H1 (cell line): Measurements from ENCODE around the gene MOB3C. TPM values are rescaled to one million over a fixed set of nuclear protein-coding genes. Genes with fewer than 3 reads are reported as not detected.

Experiments used
- CTCF ChIA-PET: fragments of 300-600 bp; sonication (Branson Sonifier 250); formaldehyde crosslinking; loops from one replicate; lab custom pipeline; 2021; ENCODE audit not compliant: partially characterized antibody; lab: Charles Lee
- POLR2A ChIA-PET: fragments of 300-600 bp; sonication (Branson Sonifier 250); formaldehyde crosslinking; loops from one replicate; lab custom pipeline; 2021; ENCODE audit warnings: inconsistent platforms; ENCODE audit not compliant: partially characterized antibody; lab: Charles Lee
- DNase-seq, 2 experiments: peaks; one replicate each; pipeline versions ENCODE4 v3.0.0 to v3.0.0-alpha.2; 2010 to 2022; ENCODE audit warnings: low spot score in 2 of 2, low read depth in 1 of 2, mixed read lengths in 1 of 2
- FAIRE-seq: peaks from 2 replicates; lab custom pipeline; 2011; peaks lifted over from hg19 to GRCh38; lab: Jason Lieb, UNC
- H2AFZ ChIP-seq: 2 replicates; pipeline ENCODE4 v1.8.1; 2012; ENCODE audit warnings: low read length, inconsistent platforms
- H2AK5ac ChIP-seq: 2 replicates; pipeline ENCODE4 v1.6.1; 2013; ENCODE audit warnings: low read depth, low read length
- H2BK120ac ChIP-seq: replicated peaks from 2 replicates; pipeline ENCODE3; 2013; ENCODE audit warnings: low read depth, low read length, inconsistent platforms
- H2BK12ac ChIP-seq: 2 replicates; pipeline ENCODE4 v1.6.1; 2013; ENCODE audit warnings: low read depth, low read length
- H2BK15ac ChIP-seq: 2 replicates; pipeline ENCODE4 v1.6.1; 2013; ENCODE audit warnings: low read length
- H2BK20ac ChIP-seq: 2 replicates; pipeline ENCODE4 v1.6.1; 2013; ENCODE audit warnings: low read length
- H2BK5ac ChIP-seq: 2 replicates; pipeline ENCODE4 v1.6.1; 2013; ENCODE audit warnings: low read depth, low read length
- H3K14ac ChIP-seq: 2 replicates; pipeline ENCODE4 v1.6.1; 2013; ENCODE audit warnings: inconsistent platforms; ENCODE audit not compliant: insufficient read length
- H3K18ac ChIP-seq: 2 replicates; pipeline ENCODE4 v1.6.1; 2013; ENCODE audit warnings: low read length; ENCODE audit errors: extremely low read depth
- H3K23ac ChIP-seq: 2 replicates; pipeline ENCODE4 v1.6.1; 2013; ENCODE audit warnings: inconsistent platforms; ENCODE audit not compliant: insufficient read length
- H3K23me2 ChIP-seq: 2 replicates; pipeline ENCODE4 v1.6.1; 2013; ENCODE audit warnings: low read depth, low read length
- H3K27ac ChIP-seq: 2 replicates; pipeline ENCODE4 v1.6.1; 2011; ENCODE audit warnings: low read depth, low read length, inconsistent platforms
- H3K27me3 ChIP-seq, 4 experiments: replicated peaks in 1 of 4; 1 replicate in 1 of 4; 2 replicates in 3 of 4; pipeline versions ENCODE4 v1.6.1 to v1.8.1; 2011 to 2013; ENCODE audit warnings: low read length in 3 of 4, mild to moderate bottlenecking in 3 of 4, inconsistent platforms in 2 of 4, mixed read lengths in 2 of 4, moderate library complexity in 1 of 4; ENCODE audit not compliant: control insufficient read depth in 3 of 4, insufficient read depth in 3 of 4; ENCODE audit errors: extremely low read depth in 1 of 4
- H3K36me3 ChIP-seq, 4 experiments: 2 replicates each; pipeline versions ENCODE4 v1.6.1 to v1.8.1; 2011 to 2013; ENCODE audit warnings: mild to moderate bottlenecking in 4 of 4, low read length in 3 of 4, moderate library complexity in 2 of 4, control low read depth in 1 of 4, inconsistent platforms in 1 of 4; ENCODE audit not compliant: insufficient read depth in 4 of 4, control insufficient read depth in 2 of 4
- H3K4ac ChIP-seq: replicated peaks from 2 replicates; pipeline ENCODE3; 2013; ENCODE audit warnings: low read length, low read depth, mixed read lengths, inconsistent platforms; ENCODE audit not compliant: insufficient read length
- H3K4me1 ChIP-seq, 4 experiments: replicated peaks in 1 of 4; 1 replicate in 1 of 4; 2 replicates in 3 of 4; pipeline versions ENCODE4 v1.6.1 to v1.8.1; 2011 to 2013; ENCODE audit warnings: low read length in 3 of 4, inconsistent platforms in 2 of 4, mixed read lengths in 1 of 4; ENCODE audit not compliant: insufficient read depth in 4 of 4, control insufficient read depth in 3 of 4
- H3K4me2 ChIP-seq, 2 experiments: 2 replicates each; pipeline versions ENCODE4 v1.6.1 to v1.8.1; 2011 to 2013; ENCODE audit warnings: low read depth in 2 of 2, low read length in 2 of 2, control low read depth in 1 of 2, inconsistent platforms in 1 of 2, mild to moderate bottlenecking in 1 of 2; ENCODE audit not compliant: insufficient read depth in 1 of 2
- H3K4me3 ChIP-seq, 4 experiments: fragments of 200-600, 300-600 bp in 1 of 4; sonication (generic), shearing (Covaris generic), sonication (Bioruptor Twin) in 1 of 4; 2 replicates each; pipeline versions ENCODE4 v1.5.1 to v1.8.1; 2011 to 2016; ENCODE audit warnings: low read length in 4 of 4, low read depth in 3 of 4, control low read depth in 2 of 4, inconsistent platforms in 2 of 4, mild to moderate bottlenecking in 2 of 4, mixed read lengths in 1 of 4, moderate library complexity in 1 of 4; ENCODE audit not compliant: insufficient read depth in 2 of 4; ENCODE audit errors: extremely low read depth in 1 of 4
- H3K56ac ChIP-seq: replicated peaks from 2 replicates; pipeline ENCODE3; 2013; ENCODE audit warnings: low read depth, mild to moderate bottlenecking, mixed read lengths, low read length, inconsistent platforms; ENCODE audit not compliant: insufficient read length
- H3K79me1 ChIP-seq: 2 replicates; pipeline ENCODE4 v1.6.1; 2013; ENCODE audit warnings: low read depth, low read length, control low read depth
- H3K79me2 ChIP-seq, 2 experiments: 2 replicates each; pipeline versions ENCODE4 v1.6.1 to v1.8.1; 2012 to 2013; ENCODE audit warnings: low read length in 2 of 2, mild to moderate bottlenecking in 2 of 2, inconsistent platforms in 1 of 2; ENCODE audit not compliant: insufficient read depth in 2 of 2, control insufficient read depth in 1 of 2
- H3K9ac ChIP-seq, 4 experiments: replicated peaks in 1 of 4; 1 replicate in 1 of 4; 2 replicates in 3 of 4; pipeline versions ENCODE4 v1.6.1 to v1.8.1; 2011 to 2013; ENCODE audit warnings: low read depth in 3 of 4, low read length in 3 of 4, control low read depth in 2 of 4, mild to moderate bottlenecking in 2 of 4, moderate library complexity in 2 of 4, inconsistent platforms in 1 of 4; ENCODE audit errors: extremely low read depth in 1 of 4
- H3K9me3 ChIP-seq, 2 experiments: 2 replicates each; pipeline versions ENCODE4 v1.6.1 to v1.8.1; 2012 to 2013; ENCODE audit warnings: mild to moderate bottlenecking in 2 of 2, moderate library complexity in 2 of 2, control low read depth in 1 of 2, inconsistent platforms in 1 of 2, low read depth in 1 of 2, low read length in 1 of 2, mixed read lengths in 1 of 2; ENCODE audit not compliant: insufficient read depth in 2 of 2
- H4K20me1 ChIP-seq, 2 experiments: replicated peaks in 1 of 2; 2 replicates each; pipeline versions ENCODE3 to v1.8.1; 2011 to 2013; ENCODE audit warnings: inconsistent platforms in 2 of 2, low read length in 2 of 2, mild to moderate bottlenecking in 1 of 2; ENCODE audit not compliant: insufficient read depth in 2 of 2, control insufficient read depth in 1 of 2
- H4K5ac ChIP-seq: 2 replicates; pipeline ENCODE4 v1.6.1; 2013; ENCODE audit warnings: low read length, low read depth, mixed read lengths, inconsistent platforms; ENCODE audit not compliant: insufficient read length
- H4K8ac ChIP-seq: 2 replicates; pipeline ENCODE4 v1.8.0; 2013; ENCODE audit warnings: mild to moderate bottlenecking, moderate library complexity, low read length, inconsistent platforms; ENCODE audit not compliant: insufficient read depth; ENCODE audit errors: extremely low read depth
- H4K91ac ChIP-seq: replicated peaks from 2 replicates; pipeline ENCODE3; 2013; ENCODE audit warnings: low read length, mixed read lengths, inconsistent platforms; ENCODE audit not compliant: insufficient read length
- EZH2 ChIP-seq: fragments of 200-600 bp; sonication (generic); IDR thresholded peaks from 2 replicates; pipeline ENCODE4 v1.7.1; 2012; ENCODE audit warnings: low read depth, mild to moderate bottlenecking, moderate library complexity, low read length, inconsistent platforms; ENCODE audit not compliant: severe bottlenecking
- GABPA ChIP-seq: IDR thresholded peaks from 2 replicates; pipeline ENCODE4 v1.6.1; 2011; ENCODE audit warnings: mild to moderate bottlenecking, low read length, moderate library complexity, borderline replicate concordance; ENCODE audit not compliant: insufficient read depth
- JUND ChIP-seq: IDR thresholded peaks from 2 replicates; pipeline ENCODE4 v1.6.1; 2011; ENCODE audit warnings: mild to moderate bottlenecking, improper control_type of control experiment, low read length
- KDM4A ChIP-seq: IDR thresholded peaks from one replicate; pipeline ENCODE4 v1.7.1; 2012; ENCODE audit warnings: low read depth, mild to moderate bottlenecking, moderate library complexity, low read length, inconsistent platforms; ENCODE audit not compliant: severe bottlenecking
- KDM5A ChIP-seq: fragments of 200-600 bp; IDR thresholded peaks from 2 replicates; pipeline ENCODE4 v1.7.1; 2012; ENCODE audit warnings: mild to moderate bottlenecking, low read length, inconsistent platforms, mixed read lengths
- SUZ12 ChIP-seq: fragments of 200-600 bp; sonication (generic); IDR thresholded peaks from 2 replicates; pipeline ENCODE4 v1.6.1; 2012; ENCODE audit warnings: mild to moderate bottlenecking, inconsistent platforms, low read length, moderate library complexity, mixed read lengths
- TAF7 ChIP-seq: optimal IDR thresholded peaks from 2 replicates; pipeline ENCODE3; 2011; ENCODE audit warnings: low read depth, mild to moderate bottlenecking, inconsistent platforms, low read length, moderate library complexity, borderline replicate concordance
- TEAD4 ChIP-seq: IDR thresholded peaks from 2 replicates; pipeline ENCODE4 v1.6.1; 2012; ENCODE audit warnings: low read depth, low read length, inconsistent platforms, mixed read lengths
- WGBS, 2 experiments: shearing (Covaris generic) in 1 of 2; methylation state at CpG; one replicate each; pipeline versions ENCODE4 v1.1.6 to v1.1.7; 2013 to 2015; ENCODE audit warnings: low lambda C conversion rate in 2 of 2, mixed read lengths in 2 of 2, inconsistent platforms in 1 of 2, low coverage in 1 of 2, missing lambda C conversion rate in 1 of 2; ENCODE audit not compliant: insufficient replicate concordance in 2 of 2, insufficient coverage in 1 of 2, insufficient read length in 1 of 2; ENCODE audit errors: extremely low coverage in 1 of 2, missing lambda C conversion rate in 1 of 2; 5-methylcytosine and 5-hydroxymethylcytosine counted together
- polyA plus RNA-seq, 7 experiments: library from polyadenylated mRNA; depleted of rRNA in 3 of 7; stranded (reverse) in 5 of 7; unstranded in 2 of 7; fragments of >200 nt in 5 of 7; fragments of 200-250 nt in 2 of 7; gene quantifications; 1 replicate in 5 of 7; 2 replicates in 1 of 7; 4 replicates in 1 of 7; pipeline versions ENCODE4 v1.2.1 to v1.2.3, GENCODE V29; 2011 to 2013; ENCODE audit warnings: missing spikeins in 2 of 7, mixed read lengths in 2 of 7
- total RNA-seq: library from RNA; stranded (reverse); fragmentation: NEBNext Ultra II Directional; extraction: Animal tissue kit (Norgen Biotek cat#: 25700); gene quantifications from 2 replicates; pipeline ENCODE4 v1.2.1, GENCODE V29; 2021

MOB3C gene
- total and polyA plus RNA-seq, 2 of the 8 experiments (the other 6 are each of a cell fraction or from before 2014, with no cell fraction given), result 5.8 to 6.6 TPM

- H2BK5ac ChIP-seq, result no peak overlapping the region
- H3K79me2 ChIP-seq, result no peaks in the 10 kb centered on the region
- no peak overlapping the region for H3K4me3 ChIP-seq
- no peak for TF ChIP-seq EZH2
- no peak for TF ChIP-seq TAF7
- TF ChIP-seq SUZ12, result no peak
- no peak for TF ChIP-seq TEAD4
- TF ChIP-seq JUND, result no peak
- TF ChIP-seq GABPA, result no peak
- TF ChIP-seq KDM5A, result no peak
- no peak for TF ChIP-seq KDM4A
- TF ChIP-seq, all 59 proteins: peak for 0
- Histone ChIP-seq H4K5ac (no peak overlapping the region), H3K27ac (no peak overlapping the region), H2AFZ (no peak overlapping the region), H2BK15ac (no peak overlapping the region), H3K23me2 (no peaks in the 10 kb centered on the region), H3K4ac (no peak overlapping the region), H4K8ac (no peak overlapping the region), H3K9ac (no peak overlapping the region), H3K79me1 (no peaks in the 10 kb centered on the region), H2AK5ac (no peak overlapping the region), H3K27me3 (no peaks in the 10 kb centered on the region), H3K56ac (no peak overlapping the region), H3K9me3 (no peaks in the 10 kb centered on the region), H2BK12ac (no peak overlapping the region), H3K18ac (no peak overlapping the region), H3K4me1 (no peaks in the 10 kb centered on the region), H2BK120ac (no peak overlapping the region), H3K14ac (no peak overlapping the region), H4K91ac (no peak overlapping the region), H3K23ac (no peak overlapping the region), H2BK20ac (no peak overlapping the region), H3K36me3 (peaks cover 0 to 44% (median 14%) of the 10 kb centered on the region in 4 experiments; a peak in 6 of 8 replicates), H3K4me2 (no peak overlapping the region), H4K20me1 (no peaks in the 10 kb centered on the region)
- no peak for DNase-seq
- WGBS, 2 experiments, result 95% methylated on average over 3 of the region's 3 CpGs; no CpG with 5 or more reads in 1 of the 2 experiments
- POLR2A ChIA-PET, result interaction anchor here (1.0 to 1.1 kb wide), 2 partner anchors 8 to 51 kb away, joined by 3 to 4 read pairs; no protein-coding TSS in a partner anchor
- CTCF ChIA-PET, result interaction anchor here (1.0 kb wide), 1 partner anchor 17 kb away, joined by 3 read pairs; the partner anchor contains the start of gene ATPAF1
- no peak for FAIRE-seq
Measured at GRCh38 chr1:46650491-46650890, 33.9 kb upstream of the MOB3C start.
